IPS-18a (cell line): ENCODE data around the gene PRR36.
"Not testable (repeated sequence)": the region's sequence is repeated elsewhere in the genome, so short reads cannot be mapped to it uniquely, and the experiment has no call there.

Source experiments
- H3K27ac ChIP-seq: one replicate; pipeline ENCODE4 v1.5.1; 2013; ENCODE audit warnings: low read length
- H3K27me3 ChIP-seq: one replicate; pipeline ENCODE4 v1.6.1; 2013; ENCODE audit warnings: mild to moderate bottlenecking, low read length; ENCODE audit not compliant: control insufficient read depth, insufficient read depth
- H3K36me3 ChIP-seq: one replicate; pipeline ENCODE4 v1.6.1; 2013; ENCODE audit warnings: low read depth, low read length; ENCODE audit not compliant: control insufficient read depth
- H3K4me1 ChIP-seq: one replicate; pipeline ENCODE4 v1.6.1; 2013; ENCODE audit warnings: low read depth, low read length; ENCODE audit not compliant: control insufficient read depth
- H3K4me3 ChIP-seq: one replicate; pipeline ENCODE4 v1.5.1; 2013; ENCODE audit warnings: low read length
- H3K9ac ChIP-seq: one replicate; pipeline ENCODE4 v1.6.1; 2013; ENCODE audit warnings: mild to moderate bottlenecking, low read length, moderate library complexity
- H3K9me3 ChIP-seq: one replicate; pipeline ENCODE4 v1.6.1; 2013; ENCODE audit warnings: low read depth, low read length; ENCODE audit not compliant: control insufficient read depth

PRR36 gene

DNA sequence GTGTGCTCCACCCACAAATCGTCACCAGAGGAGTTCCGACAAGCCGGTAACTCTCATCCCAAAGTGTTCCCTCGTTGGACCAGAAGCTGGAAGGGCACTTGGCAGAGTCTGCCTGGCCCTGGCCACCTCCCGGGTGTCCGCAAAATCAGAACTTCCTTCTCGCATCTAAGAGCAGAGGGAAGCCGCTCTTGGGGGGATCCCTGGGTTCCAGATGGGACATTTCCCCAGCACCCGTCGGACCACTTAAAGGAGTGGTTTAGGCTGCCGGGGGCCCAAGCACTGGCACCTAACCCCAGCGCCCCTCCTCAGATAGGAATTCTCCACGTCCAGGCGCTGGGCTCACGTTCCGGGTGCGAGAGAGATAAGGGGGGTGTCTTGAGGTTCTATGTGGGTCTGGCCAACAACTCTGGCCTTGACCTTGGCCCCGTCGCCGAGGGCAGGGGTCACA lies 28.6 kb upstream of the PRR36 start:
- Histone ChIP-seq H3K4me1 (peaks cover 13% of the 10 kb centered on the region), H3K36me3 (no peaks in the 10 kb centered on the region), H3K27me3 (no peaks in the 10 kb centered on the region), H3K9me3 (no peaks in the 10 kb centered on the region), H3K27ac (peak overlapping the region; percentile 38), H3K9ac (peak overlapping the region; percentile 73), H3K4me3 (peak overlapping the region; percentile 78)

GRCh38 chr19:7901337-7901736 lies 27.1 kb upstream of the PRR36 start:
- no peak overlapping the region for H3K4me3 ChIP-seq
- no peaks in the 10 kb centered on the region for H3K9me3 ChIP-seq
- H3K4me1 ChIP-seq: peaks cover 13% of the 10 kb centered on the region
- H3K27me3 ChIP-seq: no peaks in the 10 kb centered on the region
- no peak overlapping the region for H3K9ac ChIP-seq
- H3K36me3 ChIP-seq: no peaks in the 10 kb centered on the region
- no peak overlapping the region for H3K27ac ChIP-seq

GRCh38 chr19:7900931-7901330 lies 26.7 kb upstream of the PRR36 start:
- H3K27me3 ChIP-seq: no peaks in the 10 kb centered on the region
- no peak overlapping the region for H3K4me3 ChIP-seq
- no peaks in the 10 kb centered on the region for H3K9me3 ChIP-seq
- H3K36me3 ChIP-seq: no peaks in the 10 kb centered on the region
- H3K27ac ChIP-seq: no peak overlapping the region
- H3K4me1 ChIP-seq: peaks cover 13% of the 10 kb centered on the region
- no peak overlapping the region for H3K9ac ChIP-seq

- H3K4me1 ChIP-seq: peaks cover 13% of the 10 kb centered on the region
- H3K4me3 ChIP-seq: no peak overlapping the region
- H3K36me3 ChIP-seq: no peaks in the 10 kb centered on the region
- H3K9me3 ChIP-seq: no peaks in the 10 kb centered on the region
- no peak overlapping the region for H3K27ac ChIP-seq
- H3K9ac ChIP-seq: no peak overlapping the region
- H3K27me3 ChIP-seq: no peaks in the 10 kb centered on the region
These were observed 26.2 kb upstream of the PRR36 start for GRCh38 chr19:7900401-7900870.

- peaks cover 12% of the 10 kb centered on the region for H3K4me1 ChIP-seq
- H3K9me3 ChIP-seq: no peaks in the 10 kb centered on the region
- H3K9ac ChIP-seq: no peak overlapping the region
- no peaks in the 10 kb centered on the region for H3K27me3 ChIP-seq
- H3K4me3 ChIP-seq: no peak overlapping the region
- H3K36me3 ChIP-seq: no peaks in the 10 kb centered on the region
- H3K27ac ChIP-seq: no peak overlapping the region
These were observed 25.7 kb upstream of the PRR36 start for GRCh38 chr19:7899751-7900378.

- Histone ChIP-seq H3K36me3 (no peaks in the 10 kb centered on the region), H3K4me3 (no peak overlapping the region), H3K27ac (no peak overlapping the region), H3K27me3 (no peaks in the 10 kb centered on the region), H3K9me3 (no peaks in the 10 kb centered on the region), H3K4me1 (peaks cover 8% of the 10 kb centered on the region), H3K9ac (no peak overlapping the region)
These were observed 24.8 kb upstream of the PRR36 start for GRCh38 chr19:7898967-7899366.

- Histone ChIP-seq H3K36me3 (no peaks in the 10 kb centered on the region), H3K4me1 (no peaks in the 10 kb centered on the region), H3K9ac (no peak overlapping the region), H3K4me3 (no peak overlapping the region), H3K27me3 (no peaks in the 10 kb centered on the region), H3K27ac (no peak overlapping the region), H3K9me3 (no peaks in the 10 kb centered on the region)
These were observed 23.1 kb upstream of the PRR36 start for GRCh38 chr19:7897292-7897691.

- Histone ChIP-seq H3K9me3 (no peaks in the 10 kb centered on the region), H3K27me3 (no peaks in the 10 kb centered on the region), H3K36me3 (no peaks in the 10 kb centered on the region), H3K4me3 (no peak overlapping the region), H3K9ac (no peak overlapping the region), H3K27ac (no peak overlapping the region), H3K4me1 (no peaks in the 10 kb centered on the region)
These were observed 21.4 kb upstream of the PRR36 start for GRCh38 chr19:7895565-7895964.

DNA sequence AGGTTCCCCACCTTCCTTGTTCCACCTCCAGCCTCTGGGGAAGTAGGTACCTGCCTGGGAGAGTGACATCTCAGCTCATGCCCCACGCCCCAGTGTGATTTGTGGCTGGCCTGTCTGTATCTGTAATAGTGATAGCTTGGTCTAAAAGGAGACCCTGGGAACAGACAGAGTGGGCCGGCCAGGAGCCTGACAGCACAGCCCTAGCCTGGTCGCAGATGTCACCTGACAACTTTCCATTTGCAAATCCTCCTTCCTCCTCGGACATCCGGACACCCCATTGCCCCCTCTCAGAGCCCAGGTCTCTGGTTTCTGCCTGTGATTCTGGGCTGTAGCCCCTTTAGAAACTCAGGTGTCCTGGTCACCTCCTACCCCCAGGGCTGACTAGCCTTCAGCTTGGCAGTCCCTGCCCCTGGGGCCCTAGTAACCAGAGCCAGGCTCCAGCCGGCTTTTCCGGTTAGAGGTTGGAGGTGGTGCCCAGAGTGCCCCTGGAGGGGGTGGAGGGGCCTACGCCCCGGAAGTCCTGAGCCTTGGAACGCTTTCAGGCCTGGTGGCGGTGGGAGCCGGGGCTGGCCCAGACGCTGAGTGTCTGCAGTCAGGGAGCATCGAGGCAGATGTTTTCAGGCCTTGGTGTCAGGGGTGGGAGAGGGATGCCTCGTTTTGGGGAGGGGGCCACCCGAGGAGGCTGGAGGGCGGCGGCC lies 20.6 kb upstream of the PRR36 start:
- Histone ChIP-seq H3K4me3 (no peak overlapping the region), H3K36me3 (no peaks in the 10 kb centered on the region), H3K4me1 (no peaks in the 10 kb centered on the region), H3K27me3 (no peaks in the 10 kb centered on the region), H3K27ac (no peak overlapping the region), H3K9me3 (no peaks in the 10 kb centered on the region), H3K9ac (no peak overlapping the region)

- not testable (repeated sequence) for H3K9ac ChIP-seq, H3K9me3 ChIP-seq, H3K36me3 ChIP-seq, H3K4me1 ChIP-seq, H3K4me3 ChIP-seq, H3K27me3 ChIP-seq, H3K27ac ChIP-seq
These were observed 19.3 kb upstream of the PRR36 start for GRCh38 chr19:7893362-7894101.

DNA sequence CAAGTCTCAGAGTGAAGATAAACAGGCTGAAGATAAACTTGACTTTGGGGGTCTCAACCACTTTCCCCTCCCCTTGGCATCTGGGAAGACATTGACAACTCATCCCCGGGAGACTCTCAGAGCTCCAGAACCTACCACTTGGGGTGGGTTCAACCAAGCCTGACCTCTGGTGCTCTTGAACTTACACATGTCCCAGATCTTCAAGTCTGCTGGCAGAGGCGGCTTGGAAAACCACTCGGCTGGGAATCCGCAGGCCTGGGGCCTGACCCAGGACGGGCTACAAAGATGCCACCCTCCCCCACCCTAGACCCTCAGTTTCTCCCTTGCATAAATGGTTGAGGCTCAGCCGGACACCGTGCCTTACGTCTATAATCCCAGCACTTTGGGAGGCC lies 14.6 kb upstream of the PRR36 start:
- Histone ChIP-seq H3K9ac (no peak overlapping the region), H3K9me3 (no peaks in the 10 kb centered on the region), H3K27ac (no peak overlapping the region), H3K4me3 (peak overlapping the region; percentile 56), H3K36me3 (no peaks in the 10 kb centered on the region), H3K27me3 (peaks cover 14% of the 10 kb centered on the region), H3K4me1 (no peaks in the 10 kb centered on the region)
